Thymus (tissue), 11 donors: ENCODE results near the gene HOXB6. TPM values are rescaled to one million over a fixed set of nuclear protein-coding genes. Genes with fewer than 3 reads are reported as not detected.

Experiments used
- DNase-seq, 9 donors: peaks; one replicate each; pipeline ENCODE4 v3.0.0-alpha.2; 2013; ENCODE audit warnings: low spot score in 9 of 9, low read depth in 6 of 9, missing footprints in 1 of 9
- H3K27ac ChIP-seq, 2 donors: one replicate each; pipeline ENCODE4 v1.5.1; 2013; ENCODE audit warnings: control low read depth in 1 of 2, low read depth in 1 of 2, low read length in 1 of 2, mild to moderate bottlenecking in 1 of 2, moderate library complexity in 1 of 2
- H3K27me3 ChIP-seq, 2 donors: one replicate each; pipeline ENCODE4 v1.5.1; 2013; ENCODE audit warnings: low read length in 1 of 2; ENCODE audit not compliant: control insufficient read depth in 2 of 2, insufficient read depth in 1 of 2
- H3K36me3 ChIP-seq, 2 donors: one replicate each; pipeline ENCODE4 v1.5.1; 2013; ENCODE audit warnings: low read length in 1 of 2, mild to moderate bottlenecking in 1 of 2, moderate library complexity in 1 of 2; ENCODE audit not compliant: control insufficient read depth in 2 of 2, insufficient read depth in 2 of 2
- H3K4me1 ChIP-seq, 2 donors: one replicate each; pipeline ENCODE4 v1.5.1; 2013; ENCODE audit warnings: low read length in 2 of 2; ENCODE audit not compliant: control insufficient read depth in 2 of 2, insufficient read depth in 2 of 2
- H3K4me3 ChIP-seq, 2 donors: one replicate each; pipeline ENCODE4 v1.5.1; 2013; ENCODE audit warnings: low read length in 2 of 2, control low read depth in 1 of 2, mild to moderate bottlenecking in 1 of 2
- H3K9me3 ChIP-seq, 2 donors: one replicate each; pipeline ENCODE4 v1.5.1; 2013; ENCODE audit warnings: low read length in 1 of 2, mild to moderate bottlenecking in 1 of 2; ENCODE audit not compliant: control insufficient read depth in 2 of 2, insufficient read depth in 1 of 2
- WGBS: extraction: QIAGEN DNeasy Blood & Tissue Kit; methylation state at CpG from one replicate; pipeline ENCODE4 v1.1.7; 2013; 5-methylcytosine and 5-hydroxymethylcytosine counted together
- polyA plus RNA-seq: library from polyadenylated mRNA; stranded (reverse); fragments of 200-250 nt; gene quantifications from one replicate; pipeline ENCODE4 v1.2.3, GENCODE V29; 2013
- total RNA-seq: library from RNA; stranded (reverse); fragments of 120-200 nt; gene quantifications from one replicate; pipeline ENCODE4 v1.2.4, GENCODE V29; 2013
- donor health status: healthy.

The HOXB6 gene
- total and polyA plus RNA-seq, 2 donors, result 0.19 to 1.0 TPM

GRCh38 chr17:48616717-48617470 lies 12.1 kb upstream of the HOXB6 start:
- Histone ChIP-seq H3K9me3 (peaks cover 1 to 27% of the 10 kb centered on the region in 2 donors), H3K27ac (no peak overlapping the region), H3K27me3 (peaks cover 90 to 100% of the 10 kb centered on the region in 2 donors), H3K4me3 (no peak overlapping the region), H3K36me3 (no peaks in the 10 kb centered on the region), H3K4me1 (peaks cover 0 to 22% of the 10 kb centered on the region in 2 donors)
- no peak for DNase-seq
- 57% methylated on average over 15 of the region's 15 CpGs for WGBS

GRCh38 chr17:48615963-48616716 lies 11.4 kb upstream of the HOXB6 start:
- 49% methylated on average over 17 of the region's 17 CpGs for WGBS
- H3K9me3 ChIP-seq, result peaks cover 1 to 27% of the 10 kb centered on the region in 2 donors
- H3K4me1 ChIP-seq, result peaks cover under 1 to 28% of the 10 kb centered on the region in 2 donors

GRCh38 chr17:48615047-48615962 lies 10.5 kb upstream of the HOXB6 start, which contains the start of gene HOXB8:
Gene HOXB8 (minus strand): TSS chr17:48615292. CDS start chr17:48614704, 588 bp downstream.
- WGBS, result 17% methylated on average over 41 of the region's 41 CpGs
- Histone ChIP-seq H3K36me3 (no peaks in the 10 kb centered on the region), H3K27ac (no peak within 1 kb of the TSS), H3K4me1 (peaks cover 7 to 37% of the 10 kb centered on the region in 2 donors), H3K9me3 (peaks cover 1 to 34% of the 10 kb centered on the region in 2 donors), H3K4me3 (no peak within 1 kb of the TSS), H3K27me3 (peaks cover 90 to 100% of the 10 kb centered on the region in 2 donors)
- DNase-seq, result no peak

More at GRCh38 chr17:48615963-48616716, 11.4 kb upstream of the HOXB6 start:
- Histone ChIP-seq H3K27ac (no peak overlapping the region), H3K27me3 (peaks cover 90 to 100% of the 10 kb centered on the region in 2 donors), H3K4me3 (no peak overlapping the region), H3K36me3 (no peaks in the 10 kb centered on the region)
- no peak for DNase-seq

GRCh38 chr17:48613862-48614694 lies 9.3 kb upstream of the HOXB6 start:
- DNase-seq, result peak in 1 of 9 donors; percentile 33
- 3% methylated on average over 55 of the region's 55 CpGs for WGBS
- Histone ChIP-seq H3K36me3 (no peaks in the 10 kb centered on the region), H3K9me3 (peaks cover 1 to 32% of the 10 kb centered on the region in 2 donors), H3K4me1 (peaks cover 11 to 38% of the 10 kb centered on the region in 2 donors), H3K27me3 (peaks cover 90 to 100% of the 10 kb centered on the region in 2 donors), H3K27ac (no peak overlapping the region), H3K4me3 (no peak overlapping the region)

- WGBS, result 1% methylated on average over 67 of the region's 67 CpGs
- DNase-seq, result peak in 1 of 9 donors; percentile 53
- Histone ChIP-seq H3K4me3 (peak overlapping the region in 1 of 2 donors; percentile 31), H3K36me3 (no peaks in the 10 kb centered on the region), H3K4me1 (peaks cover 11 to 30% of the 10 kb centered on the region in 2 donors), H3K27me3 (peaks cover 89 to 100% of the 10 kb centered on the region in 2 donors), H3K9me3 (peaks cover 1 to 30% of the 10 kb centered on the region in 2 donors), H3K27ac (no peak overlapping the region)
These were observed 8.3 kb upstream of the HOXB6 start for GRCh38 chr17:48612854-48613691.

- peak in 1 of 9 donors; percentile 39 for DNase-seq
- WGBS, result 3% methylated on average over 15 of the region's 15 CpGs
- Histone ChIP-seq H3K36me3 (no peaks in the 10 kb centered on the region), H3K9me3 (peaks cover 1 to 24% of the 10 kb centered on the region in 2 donors), H3K4me3 (peak overlapping the region in 1 of 2 donors; percentile 31), H3K4me1 (peaks cover 11 to 30% of the 10 kb centered on the region in 2 donors), H3K27ac (no peak overlapping the region), H3K27me3 (peaks cover 83 to 100% of the 10 kb centered on the region in 2 donors)
These were observed 7.7 kb upstream of the HOXB6 start for GRCh38 chr17:48612456-48612853.

- Histone ChIP-seq H3K27ac (no peak overlapping the region), H3K27me3 (peaks cover 82 to 100% of the 10 kb centered on the region in 2 donors), H3K36me3 (no peaks in the 10 kb centered on the region), H3K4me3 (peak overlapping the region in 1 of 2 donors; percentile 65), H3K9me3 (peaks cover 1 to 20% of the 10 kb centered on the region in 2 donors), H3K4me1 (peaks cover 11 to 30% of the 10 kb centered on the region in 2 donors)
- 4% methylated on average over 36 of the region's 36 CpGs for WGBS
- DNase-seq, result no peak
These were observed 7.1 kb upstream of the HOXB6 start for GRCh38 chr17:48611681-48612455.
